ENCODE measurements around the gene MVK.

MVK gene

GRCh38 chr12:109586385-109587296, 13.0 kb downstream of the MVK start:
- H3K36me3 ChIP-seq (ENCODE audit: control insufficient read depth, low read depth, low read length): peaks cover 39% of the 10 kb centered on the region
- no peaks in the 10 kb centered on the region for H3K4me1 ChIP-seq (ENCODE audit: control insufficient read depth, low read depth, low read length)
- no peak overlapping the region for H3K9ac ChIP-seq (ENCODE audit: low read length)
- H3K4me3 ChIP-seq (ENCODE audit: low read length): no peak overlapping the region
- H3K27me3 ChIP-seq (ENCODE audit: control insufficient read depth, insufficient read depth, low read length): no peaks in the 10 kb centered on the region
- H3K27ac ChIP-seq (ENCODE audit: low read length): no peak overlapping the region
- no peaks in the 10 kb centered on the region for H3K9me3 ChIP-seq (ENCODE audit: control insufficient read depth, low read depth, low read length)

GRCh38 chr12:109587921-109588320, 14.3 kb downstream of the MVK start:
- H3K36me3 ChIP-seq (ENCODE audit: control insufficient read depth, low read depth, low read length): peaks cover 38% of the 10 kb centered on the region

GRCh38 chr12:109588461-109589239, 15.1 kb downstream of the MVK start:
- Histone ChIP-seq H3K9ac (ENCODE audit: low read length) (no peak overlapping the region), H3K36me3 (ENCODE audit: control insufficient read depth, low read depth, low read length) (peaks cover 37% of the 10 kb centered on the region), H3K4me3 (ENCODE audit: low read length) (no peak overlapping the region), H3K9me3 (ENCODE audit: control insufficient read depth, low read depth, low read length) (no peaks in the 10 kb centered on the region), H3K4me1 (ENCODE audit: control insufficient read depth, low read depth, low read length) (no peaks in the 10 kb centered on the region), H3K27ac (ENCODE audit: low read length) (no peak overlapping the region), H3K27me3 (ENCODE audit: control insufficient read depth, insufficient read depth, low read length) (no peaks in the 10 kb centered on the region)

More at GRCh38 chr12:109587921-109588320, 14.3 kb downstream of the MVK start:
- H3K27ac ChIP-seq (ENCODE audit: low read length): no peak overlapping the region
- H3K27me3 ChIP-seq (ENCODE audit: control insufficient read depth, insufficient read depth, low read length): no peaks in the 10 kb centered on the region
- no peaks in the 10 kb centered on the region for H3K9me3 ChIP-seq (ENCODE audit: control insufficient read depth, low read depth, low read length)
- no peak overlapping the region for H3K4me3 ChIP-seq (ENCODE audit: low read length)
- H3K9ac ChIP-seq (ENCODE audit: low read length): no peak overlapping the region
- no peaks in the 10 kb centered on the region for H3K4me1 ChIP-seq (ENCODE audit: control insufficient read depth, low read depth, low read length)

GRCh38 chr12:109589240-109589590, 15.6 kb downstream of the MVK start:
- no peak overlapping the region for H3K9ac ChIP-seq (ENCODE audit: low read length)
- no peak overlapping the region for H3K27ac ChIP-seq (ENCODE audit: low read length)
- H3K9me3 ChIP-seq (ENCODE audit: control insufficient read depth, low read depth, low read length): no peaks in the 10 kb centered on the region
- no peak overlapping the region for H3K4me3 ChIP-seq (ENCODE audit: low read length)
- no peaks in the 10 kb centered on the region for H3K27me3 ChIP-seq (ENCODE audit: control insufficient read depth, insufficient read depth, low read length)
- peaks cover 35% of the 10 kb centered on the region for H3K36me3 ChIP-seq (ENCODE audit: control insufficient read depth, low read depth, low read length)
- no peaks in the 10 kb centered on the region for H3K4me1 ChIP-seq (ENCODE audit: control insufficient read depth, low read depth, low read length)

GRCh38 chr12:109589691-109590245, 16.2 kb downstream of the MVK start:
- Histone ChIP-seq H3K4me3 (ENCODE audit: low read length) (no peak overlapping the region), H3K36me3 (ENCODE audit: control insufficient read depth, low read depth, low read length) (peaks cover 40% of the 10 kb centered on the region), H3K9me3 (ENCODE audit: control insufficient read depth, low read depth, low read length) (no peaks in the 10 kb centered on the region), H3K9ac (ENCODE audit: low read length) (no peak overlapping the region), H3K27me3 (ENCODE audit: control insufficient read depth, insufficient read depth, low read length) (no peaks in the 10 kb centered on the region), H3K27ac (ENCODE audit: low read length) (no peak overlapping the region), H3K4me1 (ENCODE audit: control insufficient read depth, low read depth, low read length) (no peaks in the 10 kb centered on the region)

GRCh38 chr12:109590566-109590965, 17.0 kb downstream of the MVK start:
- Histone ChIP-seq H3K4me3 (ENCODE audit: low read length) (no peak overlapping the region), H3K9ac (ENCODE audit: low read length) (no peak overlapping the region), H3K4me1 (ENCODE audit: control insufficient read depth, low read depth, low read length) (no peaks in the 10 kb centered on the region), H3K27ac (ENCODE audit: low read length) (no peak overlapping the region), H3K9me3 (ENCODE audit: control insufficient read depth, low read depth, low read length) (no peaks in the 10 kb centered on the region), H3K27me3 (ENCODE audit: control insufficient read depth, insufficient read depth, low read length) (no peaks in the 10 kb centered on the region), H3K36me3 (ENCODE audit: control insufficient read depth, low read depth, low read length) (peaks cover 40% of the 10 kb centered on the region)

GRCh38 chr12:109591041-109591440, 17.4 kb downstream of the MVK start:
- Histone ChIP-seq H3K36me3 (ENCODE audit: control insufficient read depth, low read depth, low read length) (peaks cover 40% of the 10 kb centered on the region), H3K9ac (ENCODE audit: low read length) (no peak overlapping the region), H3K9me3 (ENCODE audit: control insufficient read depth, low read depth, low read length) (no peaks in the 10 kb centered on the region), H3K27ac (ENCODE audit: low read length) (no peak overlapping the region), H3K4me1 (ENCODE audit: control insufficient read depth, low read depth, low read length) (no peaks in the 10 kb centered on the region), H3K4me3 (ENCODE audit: low read length) (no peak overlapping the region), H3K27me3 (ENCODE audit: control insufficient read depth, insufficient read depth, low read length) (no peaks in the 10 kb centered on the region)

GRCh38 chr12:109592195-109592904, 18.8 kb downstream of the MVK start:
- Histone ChIP-seq H3K27me3 (ENCODE audit: control insufficient read depth, insufficient read depth, low read length) (no peaks in the 10 kb centered on the region), H3K27ac (ENCODE audit: low read length) (no peak overlapping the region), H3K4me1 (ENCODE audit: control insufficient read depth, low read depth, low read length) (no peaks in the 10 kb centered on the region), H3K9me3 (ENCODE audit: control insufficient read depth, low read depth, low read length) (no peaks in the 10 kb centered on the region), H3K9ac (ENCODE audit: low read length) (no peak overlapping the region), H3K4me3 (ENCODE audit: low read length) (no peak overlapping the region), H3K36me3 (ENCODE audit: control insufficient read depth, low read depth, low read length) (peaks cover 30% of the 10 kb centered on the region)

GRCh38 chr12:109592905-109593272, 19.3 kb downstream of the MVK start:
- Histone ChIP-seq H3K27me3 (ENCODE audit: control insufficient read depth, insufficient read depth, low read length) (no peaks in the 10 kb centered on the region), H3K4me3 (ENCODE audit: low read length) (no peak overlapping the region), H3K9ac (ENCODE audit: low read length) (no peak overlapping the region), H3K9me3 (ENCODE audit: control insufficient read depth, low read depth, low read length) (no peaks in the 10 kb centered on the region), H3K27ac (ENCODE audit: low read length) (no peak overlapping the region), H3K36me3 (ENCODE audit: control insufficient read depth, low read depth, low read length) (peaks cover 25% of the 10 kb centered on the region), H3K4me1 (ENCODE audit: control insufficient read depth, low read depth, low read length) (peaks cover 1% of the 10 kb centered on the region)

GRCh38 chr12:109594556-109595317, 21.1 kb downstream of the MVK start:
- no peak overlapping the region for H3K9ac ChIP-seq (ENCODE audit: low read length)
- H3K27me3 ChIP-seq (ENCODE audit: control insufficient read depth, insufficient read depth, low read length): no peaks in the 10 kb centered on the region
- no peak overlapping the region for H3K27ac ChIP-seq (ENCODE audit: low read length)

More at GRCh38 chr12:109594556-109595317, 21.1 kb downstream of the MVK start:
- no peak overlapping the region for H3K4me3 ChIP-seq (ENCODE audit: low read length)
- peaks cover 20% of the 10 kb centered on the region for H3K36me3 ChIP-seq (ENCODE audit: control insufficient read depth, low read depth, low read length)
- H3K4me1 ChIP-seq (ENCODE audit: control insufficient read depth, low read depth, low read length): peaks cover 3% of the 10 kb centered on the region
- no peaks in the 10 kb centered on the region for H3K9me3 ChIP-seq (ENCODE audit: control insufficient read depth, low read depth, low read length)

Data from iPS-18a (cell line).